SK-N-SH treated with all-trans-retinoic acid at 6 μM for 48 hours (cell line): ENCODE data around the gene GDF7.

Experiments used
- ATAC-seq: fragments of 200-7000 bp; cut with Tn5 transposase; 3 replicates; pipeline ENCODE4 v1.9.1; 2020; ENCODE audit warnings: mild to moderate bottlenecking, moderate library complexity
- ARNTL ChIP-seq: fragments of 450-650 bp; formaldehyde crosslinking; IDR thresholded peaks from 2 replicates; pipeline ENCODE4 v1.5.0; 2020; ENCODE audit warnings: low read depth, mild to moderate bottlenecking, moderate library complexity, borderline replicate concordance
- BACH2 ChIP-seq: fragments of 250-450 bp; sonication (Bioruptor Pico); IDR thresholded peaks from 2 replicates; pipeline ENCODE4 v1.9.0; 2021; ENCODE audit warnings: mild to moderate bottlenecking, borderline replicate concordance
- CREB5 ChIP-seq: fragments of 250-450 bp; sonication (Bioruptor Pico); IDR thresholded peaks from 2 replicates; pipeline ENCODE4 v1.5.1; 2020; ENCODE audit warnings: low read depth, mild to moderate bottlenecking, moderate library complexity
- CSDC2 ChIP-seq: fragments of 250-450 bp; sonication (Bioruptor Pico); IDR thresholded peaks from 2 replicates; pipeline ENCODE4 v1.5.0; 2020; ENCODE audit warnings: mild to moderate bottlenecking, moderate library complexity
- CSRNP3 ChIP-seq: fragments of 250-450 bp; sonication (Bioruptor Pico); IDR thresholded peaks from 2 replicates; pipeline ENCODE4 v1.5.1; 2021; ENCODE audit warnings: mild to moderate bottlenecking, moderate library complexity
- ESRRG ChIP-seq: fragments of 250-450 bp; sonication (Bioruptor Pico); IDR thresholded peaks from 2 replicates; pipeline ENCODE4 v1.6.1; 2021; ENCODE audit warnings: mild to moderate bottlenecking
- GLIS3 ChIP-seq: fragments of 250-450 bp; sonication (Bioruptor Pico); IDR thresholded peaks from 2 replicates; pipeline ENCODE4 v1.5.0; 2020; ENCODE audit warnings: mild to moderate bottlenecking, moderate library complexity
- ISL1 ChIP-seq: fragments of 250-450 bp; sonication (Bioruptor Pico); IDR thresholded peaks from 2 replicates; pipeline ENCODE4 v2.1.2; 2022; ENCODE audit warnings: mild to moderate bottlenecking, moderate library complexity
- OSR1 ChIP-seq: fragments of 250-450 bp; sonication (Bioruptor Pico); IDR thresholded peaks from 2 replicates; pipeline ENCODE4 v1.8.0; 2022; ENCODE audit warnings: moderate library complexity, mild to moderate bottlenecking, inconsistent platforms
- POU6F1 ChIP-seq: fragments of 250-450 bp; sonication (Bioruptor Pico); IDR thresholded peaks from 2 replicates; pipeline ENCODE4 v1.8.0; 2021; ENCODE audit warnings: low read depth, mild to moderate bottlenecking, moderate library complexity, borderline replicate concordance
- PPARA ChIP-seq: fragments of 250-450 bp; sonication (Bioruptor Pico); IDR thresholded peaks from 2 replicates; pipeline ENCODE4 v1.5.0; 2020; ENCODE audit warnings: mild to moderate bottlenecking, borderline replicate concordance
- RARB ChIP-seq: fragments of 250-450 bp; sonication (Bioruptor Pico); IDR thresholded peaks from 2 replicates; pipeline ENCODE4 v1.8.0; 2021; ENCODE audit warnings: mild to moderate bottlenecking, moderate library complexity
- SNAI2 ChIP-seq: fragments of 250-450 bp; sonication (Bioruptor Pico); IDR thresholded peaks from 2 replicates; pipeline ENCODE4 v1.5.0; 2020; ENCODE audit warnings: mild to moderate bottlenecking, moderate library complexity
- TCF4 ChIP-seq: fragments of 250-450 bp; sonication (Bioruptor Pico); IDR thresholded peaks from 2 replicates; pipeline ENCODE4 v1.8.0; 2021; ENCODE audit warnings: mild to moderate bottlenecking, moderate library complexity, borderline replicate concordance
- TOX ChIP-seq: fragments of 250-450 bp; sonication (Bioruptor Pico); IDR thresholded peaks from 2 replicates; pipeline ENCODE4 v1.8.0; 2021; ENCODE audit warnings: mild to moderate bottlenecking, moderate library complexity, borderline replicate concordance
- ZFP3 ChIP-seq: fragments of 250-450 bp; sonication (Bioruptor Pico); IDR thresholded peaks from 2 replicates; pipeline ENCODE4 v1.5.0; 2020; ENCODE audit warnings: mild to moderate bottlenecking, moderate library complexity
- ZFP30 ChIP-seq: fragments of 450-650 bp; formaldehyde crosslinking; IDR thresholded peaks from 2 replicates; pipeline ENCODE4 v1.5.0; 2022; ENCODE audit warnings: mild to moderate bottlenecking, moderate library complexity
- ZNF565 ChIP-seq: fragments of 450-650 bp; formaldehyde crosslinking; conservative IDR thresholded peaks from 2 replicates; pipeline ENCODE4 v1.5.0; 2020; ENCODE audit warnings: low read depth, mild to moderate bottlenecking, moderate library complexity
- ZNF70 ChIP-seq: fragments of 450-650 bp; formaldehyde crosslinking; IDR thresholded peaks from 2 replicates; pipeline ENCODE4 v1.5.0; 2020; ENCODE audit warnings: mild to moderate bottlenecking, moderate library complexity
- ZNF8 ChIP-seq: fragments of 450-650 bp; formaldehyde crosslinking; IDR thresholded peaks from 2 replicates; pipeline ENCODE4 v1.5.0; 2020; ENCODE audit warnings: mild to moderate bottlenecking, moderate library complexity
- TF ChIP-seq, protein P1 (sequence below): fragments of 250-450 bp; sonication (Bioruptor Pico); IDR thresholded peaks from 2 replicates; pipeline ENCODE4 v1.8.0; 2020; ENCODE audit warnings: mild to moderate bottlenecking, moderate library complexity, borderline replicate concordance
- TF ChIP-seq, protein P2 (sequence below): fragments of 250-450 bp; sonication (Bioruptor Pico); IDR thresholded peaks from 2 replicates; pipeline ENCODE4 v1.5.0; 2020; ENCODE audit warnings: mild to moderate bottlenecking, moderate library complexity

The GDF7 gene

DNA sequence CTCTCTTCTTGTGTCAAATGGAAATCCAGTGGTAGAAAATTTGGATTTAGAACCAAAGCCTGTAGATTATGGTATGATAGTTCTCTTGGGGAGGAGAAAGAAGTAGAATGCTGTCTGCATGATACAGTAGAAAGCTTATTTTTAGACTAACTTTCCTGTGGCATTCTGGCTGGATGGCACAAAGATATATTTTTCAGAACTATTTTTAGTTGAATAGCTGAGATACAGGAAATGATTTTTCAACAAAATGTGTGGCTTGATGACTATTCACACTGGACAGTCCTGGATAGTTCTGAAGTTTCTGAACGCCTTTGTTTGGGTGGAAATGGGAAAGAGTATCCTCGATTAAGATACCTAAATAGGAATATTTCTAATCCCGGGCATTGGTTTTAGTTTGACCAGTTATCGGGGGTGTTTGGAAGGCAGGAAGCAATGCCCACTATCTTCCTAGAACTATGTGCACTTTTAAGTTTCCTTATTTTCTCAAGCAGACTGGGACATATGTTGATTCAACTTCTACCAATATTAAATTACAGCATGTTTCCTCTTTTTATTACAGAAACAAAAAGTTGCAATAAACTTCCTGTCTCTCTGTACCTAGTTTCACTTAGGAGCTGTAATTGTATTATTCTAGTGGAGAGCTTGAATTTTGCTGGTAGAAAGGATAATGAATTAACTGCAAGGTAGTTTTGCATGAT is 32.1 kb downstream of the GDF7 start:
- ATAC-seq: peak; percentile 68

GRCh38 chr2:20702563-20702962 is 35.6 kb downstream of the GDF7 start:
- no peak for TF ChIP-seq OSR1
- no peak for TF ChIP-seq PPARA
- no peak for TF ChIP-seq ZNF8
- no peak for TF ChIP-seq SNAI2 (CRISPR knock-in tag)
- no peak for TF ChIP-seq ZNF565 (CRISPR knock-in tag)
- no peak for TF ChIP-seq CSDC2 (CRISPR knock-in tag)
- TF ChIP-seq, protein P1, sequence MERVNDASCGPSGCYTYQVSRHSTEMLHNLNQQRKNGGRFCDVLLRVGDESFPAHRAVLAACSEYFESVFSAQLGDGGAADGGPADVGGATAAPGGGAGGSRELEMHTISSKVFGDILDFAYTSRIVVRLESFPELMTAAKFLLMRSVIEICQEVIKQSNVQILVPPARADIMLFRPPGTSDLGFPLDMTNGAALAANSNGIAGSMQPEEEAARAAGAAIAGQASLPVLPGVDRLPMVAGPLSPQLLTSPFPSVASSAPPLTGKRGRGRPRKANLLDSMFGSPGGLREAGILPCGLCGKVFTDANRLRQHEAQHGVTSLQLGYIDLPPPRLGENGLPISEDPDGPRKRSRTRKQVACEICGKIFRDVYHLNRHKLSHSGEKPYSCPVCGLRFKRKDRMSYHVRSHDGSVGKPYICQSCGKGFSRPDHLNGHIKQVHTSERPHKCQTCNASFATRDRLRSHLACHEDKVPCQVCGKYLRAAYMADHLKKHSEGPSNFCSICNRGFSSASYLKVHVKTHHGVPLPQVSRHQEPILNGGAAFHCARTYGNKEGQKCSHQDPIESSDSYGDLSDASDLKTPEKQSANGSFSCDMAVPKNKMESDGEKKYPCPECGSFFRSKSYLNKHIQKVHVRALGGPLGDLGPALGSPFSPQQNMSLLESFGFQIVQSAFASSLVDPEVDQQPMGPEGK: no peak
- no peak for TF ChIP-seq ZFP30 (CRISPR knock-in tag)
- no peak for TF ChIP-seq ZNF70 (CRISPR knock-in tag)
- no peak for TF ChIP-seq ARNTL (CRISPR knock-in tag)
- TF ChIP-seq RARB: no peak
- no peak for TF ChIP-seq ZFP3 (CRISPR knock-in tag)
- TF ChIP-seq BACH2 (CRISPR knock-in tag): no peak
- TF ChIP-seq, all 23 proteins: peak for 0
- no peak for ATAC-seq

More for the DNA sequence above, 32.1 kb downstream of the GDF7 start:
- no peak for TF ChIP-seq TOX (CRISPR knock-in tag)
- no peak for TF ChIP-seq ZNF565 (CRISPR knock-in tag)
- TF ChIP-seq ZNF8: no peak
- no peak for TF ChIP-seq CREB5 (CRISPR knock-in tag)
- TF ChIP-seq ISL1 (CRISPR knock-in tag): no peak
- no peak for TF ChIP-seq CSDC2 (CRISPR knock-in tag)
- TF ChIP-seq ZFP3 (CRISPR knock-in tag): no peak
- TF ChIP-seq, protein P1: no peak
- TF ChIP-seq, protein P2, sequence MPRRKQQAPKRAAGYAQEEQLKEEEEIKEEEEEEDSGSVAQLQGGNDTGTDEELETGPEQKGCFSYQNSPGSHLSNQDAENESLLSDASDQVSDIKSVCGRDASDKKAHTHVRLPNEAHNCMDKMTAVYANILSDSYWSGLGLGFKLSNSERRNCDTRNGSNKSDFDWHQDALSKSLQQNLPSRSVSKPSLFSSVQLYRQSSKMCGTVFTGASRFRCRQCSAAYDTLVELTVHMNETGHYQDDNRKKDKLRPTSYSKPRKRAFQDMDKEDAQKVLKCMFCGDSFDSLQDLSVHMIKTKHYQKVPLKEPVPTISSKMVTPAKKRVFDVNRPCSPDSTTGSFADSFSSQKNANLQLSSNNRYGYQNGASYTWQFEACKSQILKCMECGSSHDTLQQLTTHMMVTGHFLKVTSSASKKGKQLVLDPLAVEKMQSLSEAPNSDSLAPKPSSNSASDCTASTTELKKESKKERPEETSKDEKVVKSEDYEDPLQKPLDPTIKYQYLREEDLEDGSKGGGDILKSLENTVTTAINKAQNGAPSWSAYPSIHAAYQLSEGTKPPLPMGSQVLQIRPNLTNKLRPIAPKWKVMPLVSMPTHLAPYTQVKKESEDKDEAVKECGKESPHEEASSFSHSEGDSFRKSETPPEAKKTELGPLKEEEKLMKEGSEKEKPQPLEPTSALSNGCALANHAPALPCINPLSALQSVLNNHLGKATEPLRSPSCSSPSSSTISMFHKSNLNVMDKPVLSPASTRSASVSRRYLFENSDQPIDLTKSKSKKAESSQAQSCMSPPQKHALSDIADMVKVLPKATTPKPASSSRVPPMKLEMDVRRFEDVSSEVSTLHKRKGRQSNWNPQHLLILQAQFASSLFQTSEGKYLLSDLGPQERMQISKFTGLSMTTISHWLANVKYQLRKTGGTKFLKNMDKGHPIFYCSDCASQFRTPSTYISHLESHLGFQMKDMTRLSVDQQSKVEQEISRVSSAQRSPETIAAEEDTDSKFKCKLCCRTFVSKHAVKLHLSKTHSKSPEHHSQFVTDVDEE: no peak
- TF ChIP-seq TCF4 (CRISPR knock-in tag): no peak
- TF ChIP-seq ZFP30 (CRISPR knock-in tag): no peak
- no peak for TF ChIP-seq OSR1

DNA sequence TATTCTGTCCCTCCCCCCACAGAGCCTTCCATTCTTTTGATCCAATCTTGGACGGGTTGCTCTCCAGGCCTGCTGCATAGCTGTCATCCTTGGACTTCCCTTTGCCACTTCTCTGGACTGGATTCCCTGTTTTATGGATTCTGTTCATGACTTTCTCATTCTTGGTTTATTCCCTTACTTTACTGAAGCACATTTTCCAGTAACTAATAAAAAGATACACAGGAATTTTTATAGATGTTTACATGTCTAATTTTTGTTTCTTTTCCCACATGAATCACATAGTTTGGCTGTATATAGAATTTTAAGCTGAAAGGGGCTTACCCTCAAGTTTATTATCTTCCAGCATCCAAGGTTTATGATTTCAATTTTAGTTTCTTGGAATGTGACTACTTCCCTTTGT is 37.9 kb downstream of the GDF7 start:
- TF ChIP-seq CSRNP3: no peak
- no peak for ATAC-seq

- no peak for ATAC-seq
- TF ChIP-seq CSDC2 (CRISPR knock-in tag) (no peak), ESRRG (no peak), CSRNP3 (no peak), GLIS3 (CRISPR knock-in tag) (no peak), PPARA (no peak), RARB (no peak), POU6F1 (CRISPR knock-in tag) (no peak), OSR1 (no peak)
- TF ChIP-seq, protein P1: no peak
Observed at GRCh38 chr2:20706217-20706616, 39.3 kb downstream of the GDF7 start.
